H1 (cell line): ENCODE results near the gene TMEM258. TPM values are rescaled to one million over a fixed set of nuclear protein-coding genes. Genes with fewer than 3 reads are reported as not detected.

ENCODE experiments used
- CTCF ChIA-PET: fragments of 300-600 bp; sonication (Branson Sonifier 250); formaldehyde crosslinking; loops from one replicate; lab custom pipeline; 2021; ENCODE audit not compliant: partially characterized antibody; lab: Charles Lee
- POLR2A ChIA-PET: fragments of 300-600 bp; sonication (Branson Sonifier 250); formaldehyde crosslinking; loops from one replicate; lab custom pipeline; 2021; ENCODE audit warnings: inconsistent platforms; ENCODE audit not compliant: partially characterized antibody; lab: Charles Lee
- DNase-seq, 2 experiments: peaks; one replicate each; pipeline versions ENCODE4 v3.0.0 to v3.0.0-alpha.2; 2010 to 2022; ENCODE audit warnings: low spot score in 2 of 2, low read depth in 1 of 2, mixed read lengths in 1 of 2
- FAIRE-seq: peaks from 2 replicates; lab custom pipeline; 2011; peaks lifted over from hg19 to GRCh38; lab: Jason Lieb, UNC
- H2AFZ ChIP-seq: 2 replicates; pipeline ENCODE4 v1.8.1; 2012; ENCODE audit warnings: low read length, inconsistent platforms
- H2AK5ac ChIP-seq: 2 replicates; pipeline ENCODE4 v1.6.1; 2013; ENCODE audit warnings: low read depth, low read length
- H2BK120ac ChIP-seq: replicated peaks from 2 replicates; pipeline ENCODE3; 2013; ENCODE audit warnings: low read depth, low read length, inconsistent platforms
- H2BK12ac ChIP-seq: 2 replicates; pipeline ENCODE4 v1.6.1; 2013; ENCODE audit warnings: low read depth, low read length
- H2BK15ac ChIP-seq: 2 replicates; pipeline ENCODE4 v1.6.1; 2013; ENCODE audit warnings: low read length
- H2BK20ac ChIP-seq: 2 replicates; pipeline ENCODE4 v1.6.1; 2013; ENCODE audit warnings: low read length
- H2BK5ac ChIP-seq: 2 replicates; pipeline ENCODE4 v1.6.1; 2013; ENCODE audit warnings: low read depth, low read length
- H3K14ac ChIP-seq: 2 replicates; pipeline ENCODE4 v1.6.1; 2013; ENCODE audit warnings: inconsistent platforms; ENCODE audit not compliant: insufficient read length
- H3K18ac ChIP-seq: 2 replicates; pipeline ENCODE4 v1.6.1; 2013; ENCODE audit warnings: low read length; ENCODE audit errors: extremely low read depth
- H3K23ac ChIP-seq: 2 replicates; pipeline ENCODE4 v1.6.1; 2013; ENCODE audit warnings: inconsistent platforms; ENCODE audit not compliant: insufficient read length
- H3K23me2 ChIP-seq: 2 replicates; pipeline ENCODE4 v1.6.1; 2013; ENCODE audit warnings: low read depth, low read length
- H3K27ac ChIP-seq: 2 replicates; pipeline ENCODE4 v1.6.1; 2011; ENCODE audit warnings: low read depth, low read length, inconsistent platforms
- H3K27me3 ChIP-seq, 4 experiments: replicated peaks in 1 of 4; 1 replicate in 1 of 4; 2 replicates in 3 of 4; pipeline versions ENCODE4 v1.6.1 to v1.8.1; 2011 to 2013; ENCODE audit warnings: low read length in 3 of 4, mild to moderate bottlenecking in 3 of 4, inconsistent platforms in 2 of 4, mixed read lengths in 2 of 4, moderate library complexity in 1 of 4; ENCODE audit not compliant: control insufficient read depth in 3 of 4, insufficient read depth in 3 of 4; ENCODE audit errors: extremely low read depth in 1 of 4
- H3K36me3 ChIP-seq, 4 experiments: 2 replicates each; pipeline versions ENCODE4 v1.6.1 to v1.8.1; 2011 to 2013; ENCODE audit warnings: mild to moderate bottlenecking in 4 of 4, low read length in 3 of 4, moderate library complexity in 2 of 4, control low read depth in 1 of 4, inconsistent platforms in 1 of 4; ENCODE audit not compliant: insufficient read depth in 4 of 4, control insufficient read depth in 2 of 4
- H3K4ac ChIP-seq: replicated peaks from 2 replicates; pipeline ENCODE3; 2013; ENCODE audit warnings: low read length, low read depth, mixed read lengths, inconsistent platforms; ENCODE audit not compliant: insufficient read length
- H3K4me1 ChIP-seq, 4 experiments: replicated peaks in 1 of 4; 1 replicate in 1 of 4; 2 replicates in 3 of 4; pipeline versions ENCODE4 v1.6.1 to v1.8.1; 2011 to 2013; ENCODE audit warnings: low read length in 3 of 4, inconsistent platforms in 2 of 4, mixed read lengths in 1 of 4; ENCODE audit not compliant: insufficient read depth in 4 of 4, control insufficient read depth in 3 of 4
- H3K4me2 ChIP-seq, 2 experiments: 2 replicates each; pipeline versions ENCODE4 v1.6.1 to v1.8.1; 2011 to 2013; ENCODE audit warnings: low read depth in 2 of 2, low read length in 2 of 2, control low read depth in 1 of 2, inconsistent platforms in 1 of 2, mild to moderate bottlenecking in 1 of 2; ENCODE audit not compliant: insufficient read depth in 1 of 2
- H3K4me3 ChIP-seq, 4 experiments: fragments of 200-600, 300-600 bp in 1 of 4; sonication (generic), shearing (Covaris generic), sonication (Bioruptor Twin) in 1 of 4; 2 replicates each; pipeline versions ENCODE4 v1.5.1 to v1.8.1; 2011 to 2016; ENCODE audit warnings: low read length in 4 of 4, low read depth in 3 of 4, control low read depth in 2 of 4, inconsistent platforms in 2 of 4, mild to moderate bottlenecking in 2 of 4, mixed read lengths in 1 of 4, moderate library complexity in 1 of 4; ENCODE audit not compliant: insufficient read depth in 2 of 4; ENCODE audit errors: extremely low read depth in 1 of 4
- H3K56ac ChIP-seq: replicated peaks from 2 replicates; pipeline ENCODE3; 2013; ENCODE audit warnings: low read depth, mild to moderate bottlenecking, mixed read lengths, low read length, inconsistent platforms; ENCODE audit not compliant: insufficient read length
- H3K79me1 ChIP-seq: 2 replicates; pipeline ENCODE4 v1.6.1; 2013; ENCODE audit warnings: low read depth, low read length, control low read depth
- H3K79me2 ChIP-seq, 2 experiments: 2 replicates each; pipeline versions ENCODE4 v1.6.1 to v1.8.1; 2012 to 2013; ENCODE audit warnings: low read length in 2 of 2, mild to moderate bottlenecking in 2 of 2, inconsistent platforms in 1 of 2; ENCODE audit not compliant: insufficient read depth in 2 of 2, control insufficient read depth in 1 of 2
- H3K9ac ChIP-seq, 4 experiments: replicated peaks in 1 of 4; 1 replicate in 1 of 4; 2 replicates in 3 of 4; pipeline versions ENCODE4 v1.6.1 to v1.8.1; 2011 to 2013; ENCODE audit warnings: low read depth in 3 of 4, low read length in 3 of 4, control low read depth in 2 of 4, mild to moderate bottlenecking in 2 of 4, moderate library complexity in 2 of 4, inconsistent platforms in 1 of 4; ENCODE audit errors: extremely low read depth in 1 of 4
- H3K9me3 ChIP-seq, 2 experiments: 2 replicates each; pipeline versions ENCODE4 v1.6.1 to v1.8.1; 2012 to 2013; ENCODE audit warnings: mild to moderate bottlenecking in 2 of 2, moderate library complexity in 2 of 2, control low read depth in 1 of 2, inconsistent platforms in 1 of 2, low read depth in 1 of 2, low read length in 1 of 2, mixed read lengths in 1 of 2; ENCODE audit not compliant: insufficient read depth in 2 of 2
- H4K20me1 ChIP-seq, 2 experiments: replicated peaks in 1 of 2; 2 replicates each; pipeline versions ENCODE3 to v1.8.1; 2011 to 2013; ENCODE audit warnings: inconsistent platforms in 2 of 2, low read length in 2 of 2, mild to moderate bottlenecking in 1 of 2; ENCODE audit not compliant: insufficient read depth in 2 of 2, control insufficient read depth in 1 of 2
- H4K5ac ChIP-seq: 2 replicates; pipeline ENCODE4 v1.6.1; 2013; ENCODE audit warnings: low read length, low read depth, mixed read lengths, inconsistent platforms; ENCODE audit not compliant: insufficient read length
- H4K8ac ChIP-seq: 2 replicates; pipeline ENCODE4 v1.8.0; 2013; ENCODE audit warnings: mild to moderate bottlenecking, moderate library complexity, low read length, inconsistent platforms; ENCODE audit not compliant: insufficient read depth; ENCODE audit errors: extremely low read depth
- H4K91ac ChIP-seq: replicated peaks from 2 replicates; pipeline ENCODE3; 2013; ENCODE audit warnings: low read length, mixed read lengths, inconsistent platforms; ENCODE audit not compliant: insufficient read length
- EZH2 ChIP-seq: fragments of 200-600 bp; sonication (generic); IDR thresholded peaks from 2 replicates; pipeline ENCODE4 v1.7.1; 2012; ENCODE audit warnings: low read depth, mild to moderate bottlenecking, moderate library complexity, low read length, inconsistent platforms; ENCODE audit not compliant: severe bottlenecking
- KDM1A ChIP-seq: fragments of 200-600, 300-600 bp; sonication (generic); IDR thresholded peaks from 2 replicates; pipeline ENCODE4 v1.7.1; 2016; ENCODE audit warnings: mild to moderate bottlenecking, low read length, borderline replicate concordance
- NANOG ChIP-seq: IDR thresholded peaks from 2 replicates; pipeline ENCODE4 v1.6.1; 2011; ENCODE audit warnings: low read length, low read depth, mild to moderate bottlenecking, inconsistent platforms; ENCODE audit not compliant: insufficient read depth, poor library complexity, severe bottlenecking
- POLR2AphosphoS5 ChIP-seq: IDR thresholded peaks from 2 replicates; pipeline ENCODE4 v1.6.1; 2011; ENCODE audit warnings: low read depth, low read length
- RFX5 ChIP-seq: IDR thresholded peaks from 2 replicates; pipeline ENCODE4 v1.6.1; 2011; ENCODE audit warnings: low read depth, low read length, improper control_type of control experiment, borderline replicate concordance
- SIN3A ChIP-seq, 2 experiments: IDR thresholded peaks in 1 of 2; conservative IDR thresholded peaks in 1 of 2; 2 replicates each; pipeline ENCODE4 v1.6.1; 2011 to 2012; ENCODE audit warnings: low read length in 2 of 2, improper control_type of control experiment in 1 of 2, low read depth in 1 of 2, mild to moderate bottlenecking in 1 of 2
- SIX5 ChIP-seq: IDR thresholded peaks from 2 replicates; pipeline ENCODE4 v1.6.1; 2011; ENCODE audit warnings: mild to moderate bottlenecking, low read depth, low read length
- SP4 ChIP-seq: IDR thresholded peaks from 2 replicates; pipeline ENCODE4 v1.6.1; 2012; ENCODE audit warnings: low read length, inconsistent platforms
- WGBS, 2 experiments: shearing (Covaris generic) in 1 of 2; methylation state at CpG; one replicate each; pipeline versions ENCODE4 v1.1.6 to v1.1.7; 2013 to 2015; ENCODE audit warnings: low lambda C conversion rate in 2 of 2, mixed read lengths in 2 of 2, inconsistent platforms in 1 of 2, low coverage in 1 of 2, missing lambda C conversion rate in 1 of 2; ENCODE audit not compliant: insufficient replicate concordance in 2 of 2, insufficient coverage in 1 of 2, insufficient read length in 1 of 2; ENCODE audit errors: extremely low coverage in 1 of 2, missing lambda C conversion rate in 1 of 2; 5-methylcytosine and 5-hydroxymethylcytosine counted together
- polyA plus RNA-seq, 7 experiments: library from polyadenylated mRNA; depleted of rRNA in 3 of 7; stranded (reverse) in 5 of 7; unstranded in 2 of 7; fragments of >200 nt in 5 of 7; fragments of 200-250 nt in 2 of 7; gene quantifications; 1 replicate in 5 of 7; 2 replicates in 1 of 7; 4 replicates in 1 of 7; pipeline versions ENCODE4 v1.2.1 to v1.2.3, GENCODE V29; 2011 to 2013; ENCODE audit warnings: missing spikeins in 2 of 7, mixed read lengths in 2 of 7
- total RNA-seq: library from RNA; stranded (reverse); fragmentation: NEBNext Ultra II Directional; extraction: Animal tissue kit (Norgen Biotek cat#: 25700); gene quantifications from 2 replicates; pipeline ENCODE4 v1.2.1, GENCODE V29; 2021

The TMEM258 gene
- total and polyA plus RNA-seq, 2 of the 8 experiments (the other 6 are each of a cell fraction or from before 2014, with no cell fraction given), result 186 to 759 TPM

GRCh38 chr11:61747967-61748285 is 44.5 kb downstream of the TMEM258 start:
- no peak overlapping the region for H4K8ac ChIP-seq
- no peak for TF ChIP-seq SIX5
- no peak for TF ChIP-seq KDM1A
- no peak for TF ChIP-seq EZH2
- TF ChIP-seq SIN3A (conservative IDR thresholded peaks at IDR 0.05 in 1 of 2, IDR thresholded peaks at IDR 0.05 in 1 of 2; ENCODE audit: low read depth in 1 of 2, low read length in 2 of 2), result no peak
- no peak for TF ChIP-seq RFX5
- no peak for TF ChIP-seq NANOG
- no peak for TF ChIP-seq POLR2AphosphoS5
- no peak for TF ChIP-seq SP4

More at GRCh38 chr11:61747967-61748285, 44.5 kb downstream of the TMEM258 start:
- Histone ChIP-seq H3K14ac (no peak overlapping the region), H3K79me2 (no peaks in the 10 kb centered on the region), H2BK120ac (no peak overlapping the region), H4K5ac (no peak overlapping the region), H3K23ac (no peak overlapping the region), H3K23me2 (no peaks in the 10 kb centered on the region; the same call in 1 of the 2 replicates), H2AFZ (no peak overlapping the region), H3K9me3 (no peaks in the 10 kb centered on the region), H2BK20ac (no peak overlapping the region), H3K18ac (0 out of 2 replicates have a peak overlapping the region, but pooled peaks have one; percentile 10), H2BK15ac (no peak overlapping the region), H3K4me3 (no peak overlapping the region), H4K91ac (peak overlapping the region; percentile 2), H3K36me3 (peaks cover 0 to 3% (median 0%) of the 10 kb centered on the region in 4 experiments; a peak in 1 of 8 replicates), H3K9ac (no peak overlapping the region), H3K27ac (no peak overlapping the region), H3K27me3 (peaks cover 0 to 10% (median 7%) of the 10 kb centered on the region in 4 experiments; a peak in 6 of 7 replicates), H2BK12ac (0 out of 2 replicates have a peak overlapping the region, but pooled peaks have one; percentile 85), H2BK5ac (0 out of 2 replicates have a peak overlapping the region, but pooled peaks have one; percentile 24), H3K4ac (no peak overlapping the region), H4K20me1 (no peaks in the 10 kb centered on the region), H3K79me1 (no peaks in the 10 kb centered on the region), H3K4me2 (no peak overlapping the region), H3K56ac (no peak overlapping the region), H3K4me1 (peaks cover 6 to 26% (median 10%) of the 10 kb centered on the region in 4 experiments), H2AK5ac (no peak overlapping the region)
- DNase-seq (no peak), FAIRE-seq (no peak)
- ChIA-PET CTCF (interaction anchor here (0.7 to 9.2 kb wide), 33 partner anchors 8 to 216 kb away, joined by 3 to 168 read pairs (median 5); partner anchors contain the start of genes FADS1, FEN1 and TMEM258), POLR2A (interaction anchor here (0.6 to 8.9 kb wide), 8 partner anchors 19 to 152 kb away, joined by 3 to 87 read pairs (median 4); partner anchors contain the start of genes FADS2, FEN1 and TMEM258)
- 57% methylated on average over 3 of the region's 3 CpGs; no CpG with 5 or more reads in 1 of the 2 experiments for WGBS, 2 experiments
